Peyer's patch (tissue), 4 donors: Measurements from ENCODE around the gene CACNA2D1. TPM values are rescaled to one million over a fixed set of nuclear protein-coding genes. Genes with fewer than 3 reads are reported as not detected.
"Not testable (repeated sequence)": the region's sequence is repeated elsewhere in the genome, so short reads cannot be mapped to it uniquely, and the experiment has no call there.

Experiments
- DNase-seq, 3 donors: peaks; one replicate each; pipeline ENCODE4 v3.0.0-alpha.2; 2017 to 2019
- H3K27ac ChIP-seq, 4 donors: fragments of 200-600 bp; sonication (generic); one replicate each; pipeline ENCODE4 v1.5.1; 2016 to 2019
- H3K27me3 ChIP-seq, 2 donors: fragments of 200-600 bp; sonication (generic); one replicate each; pipeline ENCODE4 v1.5.1; 2019
- H3K36me3 ChIP-seq, 3 donors: fragments of 200-600 bp; sonication (generic); one replicate each; pipeline ENCODE4 v1.5.1; 2016 to 2019
- H3K4me1 ChIP-seq, 4 donors: fragments of 200-600 bp; sonication (generic); one replicate each; pipeline ENCODE4 v1.5.1; 2016 to 2019
- H3K4me3 ChIP-seq, 4 donors: fragments of 200-600 bp; sonication (generic); 1 replicate in 3 of 4; 2 replicates in 1 of 4; pipeline ENCODE4 v1.5.1; 2016 to 2019; ENCODE audit warnings: mild to moderate bottlenecking in 1 of 4
- H3K9me3 ChIP-seq, 4 donors: fragments of 200-600 bp; sonication (generic); one replicate each; pipeline ENCODE4 v1.5.1; 2016 to 2019; ENCODE audit warnings: mild to moderate bottlenecking in 1 of 4
- CTCF ChIP-seq, 6 experiments: fragments of 450-650 bp in 4 of 6; fragments of 200-600 bp in 2 of 6; sonication (generic) in 1 of 6; IDR thresholded peaks; one replicate each; pipeline ENCODE4 v1.5.1; 2017 to 2019; ENCODE audit warnings: antibody characterized with exemption in 6 of 6, mild to moderate bottlenecking in 3 of 6, moderate library complexity in 1 of 6
- POLR2A ChIP-seq, 2 donors: fragments of 450-650 bp; IDR thresholded peaks; one replicate each; pipeline ENCODE4 v1.5.1; 2017; ENCODE audit warnings: antibody characterized with exemption in 2 of 2, mild to moderate bottlenecking in 2 of 2, moderate library complexity in 2 of 2
- total RNA-seq, 4 donors: library from RNA; depleted of rRNA; stranded (reverse); fragments of >200 nt; gene quantifications; one replicate each; pipeline ENCODE4 v1.1.0, GENCODE V29; 2016

Gene CACNA2D1
- total RNA-seq, 4 donors from 2014 or later: 5.5 to 85.0 (median 11.5) TPM

DNA sequence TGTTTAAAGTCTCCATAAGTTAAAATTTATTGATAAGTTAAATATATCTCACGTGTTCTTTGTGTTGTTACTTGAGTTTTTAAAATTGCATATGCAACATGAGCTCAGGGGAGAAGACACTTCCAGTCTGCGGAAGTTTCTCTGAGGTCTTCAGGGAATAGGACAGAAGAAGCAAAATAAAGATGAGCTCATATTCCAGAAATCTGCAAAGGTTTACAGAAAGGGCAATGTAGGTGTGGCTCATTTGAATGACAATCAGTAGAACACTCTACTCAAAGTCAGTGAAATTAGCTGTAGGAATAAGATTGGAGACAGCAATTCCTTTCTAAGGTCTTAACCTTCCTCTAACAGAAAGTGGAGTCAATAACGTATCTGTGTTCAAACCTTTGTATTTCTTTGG is 53.7 kb downstream of the CACNA2D1 start:
- Histone ChIP-seq H3K27me3 (no peaks in the 10 kb centered on the region), H3K36me3 (no peaks in the 10 kb centered on the region), H3K4me3 (no peak overlapping the region), H3K27ac (no peak overlapping the region), H3K9me3 (no peaks in the 10 kb centered on the region), H3K4me1 (no peaks in the 10 kb centered on the region)
- TF ChIP-seq POLR2A (IDR thresholded peaks at IDR 0.05) (no peak), CTCF (IDR thresholded peaks at IDR 0.05) (no peak)
- no peak for DNase-seq

- DNase-seq: no peak
- Histone ChIP-seq H3K36me3 (no peaks in the 10 kb centered on the region), H3K4me1 (no peaks in the 10 kb centered on the region), H3K27ac (no peak overlapping the region), H3K9me3 (no peaks in the 10 kb centered on the region), H3K4me3 (no peak overlapping the region), H3K27me3 (no peaks in the 10 kb centered on the region)
- TF ChIP-seq POLR2A (IDR thresholded peaks at IDR 0.05): no peak
- TF ChIP-seq CTCF (IDR thresholded peaks at IDR 0.05): no peak
Measured at GRCh38 chr7:82388138-82388537, 55.4 kb downstream of the CACNA2D1 start.

GRCh38 chr7:82386571-82386970 is 57.0 kb downstream of the CACNA2D1 start:
- not testable (repeated sequence) for H3K36me3 ChIP-seq, H3K4me3 ChIP-seq, H3K27ac ChIP-seq, H3K4me1 ChIP-seq, H3K9me3 ChIP-seq, DNase-seq, H3K27me3 ChIP-seq

DNA sequence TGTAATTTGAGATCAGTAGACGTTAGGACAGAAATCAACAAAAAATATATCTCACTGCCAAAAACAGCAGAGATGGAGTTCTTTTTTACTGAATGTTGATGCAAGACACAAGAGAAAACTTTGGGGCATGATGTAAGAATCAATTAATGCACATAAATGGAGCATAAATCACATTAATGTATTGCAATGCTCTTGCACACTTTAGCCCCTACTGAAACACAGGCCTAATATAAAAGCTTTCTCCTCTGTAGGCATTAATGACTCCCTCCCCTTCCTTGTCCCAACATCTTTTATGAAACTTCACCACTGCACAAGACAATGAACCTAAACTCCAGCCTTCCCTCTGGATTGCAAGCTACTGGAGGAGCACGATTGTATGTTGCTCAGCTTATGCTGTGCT is 58.8 kb downstream of the CACNA2D1 start:
- no peaks in the 10 kb centered on the region for H3K27me3 ChIP-seq
- TF ChIP-seq POLR2A (IDR thresholded peaks at IDR 0.05) (no peak), CTCF (IDR thresholded peaks at IDR 0.05) (no peak)
- H3K27ac ChIP-seq: no peak overlapping the region
- H3K9me3 ChIP-seq: no peaks in the 10 kb centered on the region
- no peak overlapping the region for H3K4me3 ChIP-seq
- DNase-seq: no peak
- no peaks in the 10 kb centered on the region for H3K36me3 ChIP-seq
- no peaks in the 10 kb centered on the region for H3K4me1 ChIP-seq

GRCh38 chr7:82384051-82384464 is 59.5 kb downstream of the CACNA2D1 start:
- no peaks in the 10 kb centered on the region for H3K9me3 ChIP-seq
- no peak for DNase-seq
- H3K36me3 ChIP-seq: no peaks in the 10 kb centered on the region
- TF ChIP-seq POLR2A (IDR thresholded peaks at IDR 0.05) (no peak), CTCF (IDR thresholded peaks at IDR 0.05) (no peak)
- no peak overlapping the region for H3K4me3 ChIP-seq
- no peaks in the 10 kb centered on the region for H3K4me1 ChIP-seq
- no peak overlapping the region for H3K27ac ChIP-seq
- no peaks in the 10 kb centered on the region for H3K27me3 ChIP-seq

DNA sequence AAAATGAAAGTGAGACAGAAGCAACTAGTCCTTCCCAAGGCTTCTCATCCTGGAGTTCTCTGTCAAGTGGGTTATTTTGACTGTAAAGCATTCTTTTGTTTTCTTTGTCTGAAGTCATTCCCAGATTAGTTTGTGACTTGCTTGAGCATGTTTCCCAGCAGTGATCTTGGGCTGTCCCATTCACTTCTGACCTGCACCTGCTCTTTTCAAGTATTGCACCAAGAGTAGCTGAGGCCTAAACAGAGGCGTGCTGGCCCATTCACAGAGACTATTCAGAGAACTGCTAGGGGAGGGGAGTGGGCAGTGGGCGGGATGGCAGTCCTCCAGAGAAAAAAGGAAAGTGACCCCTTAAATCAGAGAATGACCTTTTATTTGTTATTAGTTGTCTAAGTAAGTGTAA is 61.3 kb downstream of the CACNA2D1 start:
- Histone ChIP-seq H3K4me3 (no peak overlapping the region), H3K27me3 (no peaks in the 10 kb centered on the region), H3K36me3 (no peaks in the 10 kb centered on the region), H3K27ac (no peak overlapping the region), H3K9me3 (no peaks in the 10 kb centered on the region), H3K4me1 (no peaks in the 10 kb centered on the region)
- no peak for TF ChIP-seq POLR2A (IDR thresholded peaks at IDR 0.05)
- no peak for TF ChIP-seq CTCF (IDR thresholded peaks at IDR 0.05)
- DNase-seq: no peak
